H1 (cell line): ENCODE data around the gene SPPL3. TPM values are rescaled to one million over a fixed set of nuclear protein-coding genes. Genes with fewer than 3 reads are reported as not detected.

Experiments used
- CTCF ChIA-PET: fragments of 300-600 bp; sonication (Branson Sonifier 250); formaldehyde crosslinking; loops from one replicate; lab custom pipeline; 2021; ENCODE audit not compliant: partially characterized antibody; lab: Charles Lee
- POLR2A ChIA-PET: fragments of 300-600 bp; sonication (Branson Sonifier 250); formaldehyde crosslinking; loops from one replicate; lab custom pipeline; 2021; ENCODE audit warnings: inconsistent platforms; ENCODE audit not compliant: partially characterized antibody; lab: Charles Lee
- DNase-seq, 2 experiments: peaks; one replicate each; pipeline versions ENCODE4 v3.0.0 to v3.0.0-alpha.2; 2010 to 2022; ENCODE audit warnings: low spot score in 2 of 2, low read depth in 1 of 2, mixed read lengths in 1 of 2
- FAIRE-seq: peaks from 2 replicates; lab custom pipeline; 2011; peaks lifted over from hg19 to GRCh38; lab: Jason Lieb, UNC
- H2AFZ ChIP-seq: 2 replicates; pipeline ENCODE4 v1.8.1; 2012; ENCODE audit warnings: low read length, inconsistent platforms
- H2AK5ac ChIP-seq: 2 replicates; pipeline ENCODE4 v1.6.1; 2013; ENCODE audit warnings: low read depth, low read length
- H2BK120ac ChIP-seq: replicated peaks from 2 replicates; pipeline ENCODE3; 2013; ENCODE audit warnings: low read depth, low read length, inconsistent platforms
- H2BK12ac ChIP-seq: 2 replicates; pipeline ENCODE4 v1.6.1; 2013; ENCODE audit warnings: low read depth, low read length
- H2BK15ac ChIP-seq: 2 replicates; pipeline ENCODE4 v1.6.1; 2013; ENCODE audit warnings: low read length
- H2BK20ac ChIP-seq: 2 replicates; pipeline ENCODE4 v1.6.1; 2013; ENCODE audit warnings: low read length
- H2BK5ac ChIP-seq: 2 replicates; pipeline ENCODE4 v1.6.1; 2013; ENCODE audit warnings: low read depth, low read length
- H3K14ac ChIP-seq: 2 replicates; pipeline ENCODE4 v1.6.1; 2013; ENCODE audit warnings: inconsistent platforms; ENCODE audit not compliant: insufficient read length
- H3K18ac ChIP-seq: 2 replicates; pipeline ENCODE4 v1.6.1; 2013; ENCODE audit warnings: low read length; ENCODE audit errors: extremely low read depth
- H3K23ac ChIP-seq: 2 replicates; pipeline ENCODE4 v1.6.1; 2013; ENCODE audit warnings: inconsistent platforms; ENCODE audit not compliant: insufficient read length
- H3K23me2 ChIP-seq: 2 replicates; pipeline ENCODE4 v1.6.1; 2013; ENCODE audit warnings: low read depth, low read length
- H3K27ac ChIP-seq: 2 replicates; pipeline ENCODE4 v1.6.1; 2011; ENCODE audit warnings: low read depth, low read length, inconsistent platforms
- H3K27me3 ChIP-seq, 4 experiments: replicated peaks in 1 of 4; 1 replicate in 1 of 4; 2 replicates in 3 of 4; pipeline versions ENCODE4 v1.6.1 to v1.8.1; 2011 to 2013; ENCODE audit warnings: low read length in 3 of 4, mild to moderate bottlenecking in 3 of 4, inconsistent platforms in 2 of 4, mixed read lengths in 2 of 4, moderate library complexity in 1 of 4; ENCODE audit not compliant: control insufficient read depth in 3 of 4, insufficient read depth in 3 of 4; ENCODE audit errors: extremely low read depth in 1 of 4
- H3K36me3 ChIP-seq, 4 experiments: 2 replicates each; pipeline versions ENCODE4 v1.6.1 to v1.8.1; 2011 to 2013; ENCODE audit warnings: mild to moderate bottlenecking in 4 of 4, low read length in 3 of 4, moderate library complexity in 2 of 4, control low read depth in 1 of 4, inconsistent platforms in 1 of 4; ENCODE audit not compliant: insufficient read depth in 4 of 4, control insufficient read depth in 2 of 4
- H3K4ac ChIP-seq: replicated peaks from 2 replicates; pipeline ENCODE3; 2013; ENCODE audit warnings: low read length, low read depth, mixed read lengths, inconsistent platforms; ENCODE audit not compliant: insufficient read length
- H3K4me1 ChIP-seq, 4 experiments: replicated peaks in 1 of 4; 1 replicate in 1 of 4; 2 replicates in 3 of 4; pipeline versions ENCODE4 v1.6.1 to v1.8.1; 2011 to 2013; ENCODE audit warnings: low read length in 3 of 4, inconsistent platforms in 2 of 4, mixed read lengths in 1 of 4; ENCODE audit not compliant: insufficient read depth in 4 of 4, control insufficient read depth in 3 of 4
- H3K4me2 ChIP-seq, 2 experiments: 2 replicates each; pipeline versions ENCODE4 v1.6.1 to v1.8.1; 2011 to 2013; ENCODE audit warnings: low read depth in 2 of 2, low read length in 2 of 2, control low read depth in 1 of 2, inconsistent platforms in 1 of 2, mild to moderate bottlenecking in 1 of 2; ENCODE audit not compliant: insufficient read depth in 1 of 2
- H3K4me3 ChIP-seq, 4 experiments: fragments of 200-600, 300-600 bp in 1 of 4; sonication (generic), shearing (Covaris generic), sonication (Bioruptor Twin) in 1 of 4; 2 replicates each; pipeline versions ENCODE4 v1.5.1 to v1.8.1; 2011 to 2016; ENCODE audit warnings: low read length in 4 of 4, low read depth in 3 of 4, control low read depth in 2 of 4, inconsistent platforms in 2 of 4, mild to moderate bottlenecking in 2 of 4, mixed read lengths in 1 of 4, moderate library complexity in 1 of 4; ENCODE audit not compliant: insufficient read depth in 2 of 4; ENCODE audit errors: extremely low read depth in 1 of 4
- H3K56ac ChIP-seq: replicated peaks from 2 replicates; pipeline ENCODE3; 2013; ENCODE audit warnings: low read depth, mild to moderate bottlenecking, mixed read lengths, low read length, inconsistent platforms; ENCODE audit not compliant: insufficient read length
- H3K79me1 ChIP-seq: 2 replicates; pipeline ENCODE4 v1.6.1; 2013; ENCODE audit warnings: low read depth, low read length, control low read depth
- H3K79me2 ChIP-seq, 2 experiments: 2 replicates each; pipeline versions ENCODE4 v1.6.1 to v1.8.1; 2012 to 2013; ENCODE audit warnings: low read length in 2 of 2, mild to moderate bottlenecking in 2 of 2, inconsistent platforms in 1 of 2; ENCODE audit not compliant: insufficient read depth in 2 of 2, control insufficient read depth in 1 of 2
- H3K9ac ChIP-seq, 4 experiments: replicated peaks in 1 of 4; 1 replicate in 1 of 4; 2 replicates in 3 of 4; pipeline versions ENCODE4 v1.6.1 to v1.8.1; 2011 to 2013; ENCODE audit warnings: low read depth in 3 of 4, low read length in 3 of 4, control low read depth in 2 of 4, mild to moderate bottlenecking in 2 of 4, moderate library complexity in 2 of 4, inconsistent platforms in 1 of 4; ENCODE audit errors: extremely low read depth in 1 of 4
- H3K9me3 ChIP-seq, 2 experiments: 2 replicates each; pipeline versions ENCODE4 v1.6.1 to v1.8.1; 2012 to 2013; ENCODE audit warnings: mild to moderate bottlenecking in 2 of 2, moderate library complexity in 2 of 2, control low read depth in 1 of 2, inconsistent platforms in 1 of 2, low read depth in 1 of 2, low read length in 1 of 2, mixed read lengths in 1 of 2; ENCODE audit not compliant: insufficient read depth in 2 of 2
- H4K20me1 ChIP-seq, 2 experiments: replicated peaks in 1 of 2; 2 replicates each; pipeline versions ENCODE3 to v1.8.1; 2011 to 2013; ENCODE audit warnings: inconsistent platforms in 2 of 2, low read length in 2 of 2, mild to moderate bottlenecking in 1 of 2; ENCODE audit not compliant: insufficient read depth in 2 of 2, control insufficient read depth in 1 of 2
- H4K5ac ChIP-seq: 2 replicates; pipeline ENCODE4 v1.6.1; 2013; ENCODE audit warnings: low read length, low read depth, mixed read lengths, inconsistent platforms; ENCODE audit not compliant: insufficient read length
- H4K8ac ChIP-seq: 2 replicates; pipeline ENCODE4 v1.8.0; 2013; ENCODE audit warnings: mild to moderate bottlenecking, moderate library complexity, low read length, inconsistent platforms; ENCODE audit not compliant: insufficient read depth; ENCODE audit errors: extremely low read depth
- H4K91ac ChIP-seq: replicated peaks from 2 replicates; pipeline ENCODE3; 2013; ENCODE audit warnings: low read length, mixed read lengths, inconsistent platforms; ENCODE audit not compliant: insufficient read length
- BCL11A ChIP-seq, 2 experiments: IDR thresholded peaks; one replicate each; pipeline ENCODE4 v1.6.1; 2011; ENCODE audit warnings: low read depth in 2 of 2, low read length in 2 of 2, mild to moderate bottlenecking in 2 of 2
- EGR1 ChIP-seq: IDR thresholded peaks from 2 replicates; pipeline ENCODE4 v1.6.1; 2011; ENCODE audit warnings: low read depth, low read length, borderline replicate concordance
- POU5F1 ChIP-seq: IDR thresholded peaks from 2 replicates; pipeline ENCODE4 v1.6.1; 2011; ENCODE audit warnings: low read depth, mild to moderate bottlenecking, low read length, moderate library complexity
- RFX5 ChIP-seq: IDR thresholded peaks from 2 replicates; pipeline ENCODE4 v1.6.1; 2011; ENCODE audit warnings: low read depth, low read length, improper control_type of control experiment, borderline replicate concordance
- TAF1 ChIP-seq: IDR thresholded peaks from 2 replicates; pipeline ENCODE4 v1.6.1; 2011; ENCODE audit warnings: mild to moderate bottlenecking, low read depth, low read length
- TEAD4 ChIP-seq: IDR thresholded peaks from 2 replicates; pipeline ENCODE4 v1.6.1; 2012; ENCODE audit warnings: low read depth, low read length, inconsistent platforms, mixed read lengths
- YY1 ChIP-seq: IDR thresholded peaks from 2 replicates; pipeline ENCODE4 v1.6.1; 2011; ENCODE audit warnings: low read depth, mild to moderate bottlenecking, low read length
- WGBS, 2 experiments: shearing (Covaris generic) in 1 of 2; methylation state at CpG; one replicate each; pipeline versions ENCODE4 v1.1.6 to v1.1.7; 2013 to 2015; ENCODE audit warnings: low lambda C conversion rate in 2 of 2, mixed read lengths in 2 of 2, inconsistent platforms in 1 of 2, low coverage in 1 of 2, missing lambda C conversion rate in 1 of 2; ENCODE audit not compliant: insufficient replicate concordance in 2 of 2, insufficient coverage in 1 of 2, insufficient read length in 1 of 2; ENCODE audit errors: extremely low coverage in 1 of 2, missing lambda C conversion rate in 1 of 2; 5-methylcytosine and 5-hydroxymethylcytosine counted together
- polyA plus RNA-seq, 7 experiments: library from polyadenylated mRNA; depleted of rRNA in 3 of 7; stranded (reverse) in 5 of 7; unstranded in 2 of 7; fragments of >200 nt in 5 of 7; fragments of 200-250 nt in 2 of 7; gene quantifications; 1 replicate in 5 of 7; 2 replicates in 1 of 7; 4 replicates in 1 of 7; pipeline versions ENCODE4 v1.2.1 to v1.2.3, GENCODE V29; 2011 to 2013; ENCODE audit warnings: missing spikeins in 2 of 7, mixed read lengths in 2 of 7
- total RNA-seq: library from RNA; stranded (reverse); fragmentation: NEBNext Ultra II Directional; extraction: Animal tissue kit (Norgen Biotek cat#: 25700); gene quantifications from 2 replicates; pipeline ENCODE4 v1.2.1, GENCODE V29; 2021

The SPPL3 gene
- total and polyA plus RNA-seq, 2 of the 8 experiments (the other 6 are each of a cell fraction or from before 2014, with no cell fraction given): 27.3 to 48.4 TPM

GRCh38 chr12:120830966-120831365 lies 73.2 kb downstream of the SPPL3 start:
- H3K27me3 ChIP-seq: no peaks in the 10 kb centered on the region
- ChIA-PET CTCF (no interaction called here), POLR2A (interaction anchor here (0.6 to 1.1 kb wide), 2 partner anchors 17 to 73 kb away, joined by 3 read pairs; partner anchors contain the start of gene SPPL3)
- H2BK20ac ChIP-seq: no peak overlapping the region
- H2BK120ac ChIP-seq: no peak overlapping the region
- no peak overlapping the region for H4K8ac ChIP-seq
- H4K5ac ChIP-seq: no peak overlapping the region
- H3K4ac ChIP-seq: no peak overlapping the region
- peaks cover 5 to 8% of the 10 kb centered on the region in 2 experiments for H4K20me1 ChIP-seq
- H3K79me1 ChIP-seq: peaks cover 2% of the 10 kb centered on the region; the same call in 1 of the 2 replicates
- no peak overlapping the region for H4K91ac ChIP-seq
- no peak for FAIRE-seq
- H3K9me3 ChIP-seq: no peaks in the 10 kb centered on the region; a peak in 1 of 4 replicates
- no peak overlapping the region for H2BK15ac ChIP-seq
- H3K79me2 ChIP-seq: peaks cover 0 to 44% of the 10 kb centered on the region in 2 experiments; a peak in 2 of 4 replicates
- H3K9ac ChIP-seq: no peak overlapping the region
- H3K23ac ChIP-seq: no peak overlapping the region
- TF ChIP-seq YY1 (no peak), EGR1 (no peak), TEAD4 (no peak), BCL11A (IDR thresholded peaks at IDR 0.05; ENCODE audit: low read depth in 2 of 2, low read length in 2 of 2) (no peak), RFX5 (no peak), POU5F1 (no peak), TAF1 (no peak)
- H3K4me2 ChIP-seq: no peak overlapping the region
- H3K23me2 ChIP-seq: no peaks in the 10 kb centered on the region; the same call in 1 of the 2 replicates
- WGBS, 2 experiments: 84% methylated on average over 4 of the region's 4 CpGs; no CpG with 5 or more reads in 1 of the 2 experiments
- H3K4me3 ChIP-seq: no peak overlapping the region
- H2AK5ac ChIP-seq: no peak overlapping the region
- H2BK5ac ChIP-seq: no peak overlapping the region
- no peak overlapping the region for H3K56ac ChIP-seq
- no peak overlapping the region for H3K14ac ChIP-seq
- H3K4me1 ChIP-seq: peaks cover 0 to 2% (median under 1%) of the 10 kb centered on the region in 4 experiments; a peak in 1 of 7 replicates
- H2AFZ ChIP-seq: no peak overlapping the region
- H3K18ac ChIP-seq: no peak overlapping the region
- H2BK12ac ChIP-seq: no peak overlapping the region
- DNase-seq: no peak
- H3K36me3 ChIP-seq: no peaks in the 10 kb centered on the region
- H3K27ac ChIP-seq: no peak overlapping the region
